NCI-H1417 treated with DMSO at 0.1 percent for 48 hours (cell line): ENCODE results near the gene LARP1.
"Not testable (repeated sequence)": the region's sequence is repeated elsewhere in the genome, so short reads cannot be mapped to it uniquely, and the experiment has no call there.

Source experiments
- DNase-seq: peaks from one replicate; lab custom pipeline; 2025; lab: John Stamatoyannopoulos, UW

LARP1 gene

DNA sequence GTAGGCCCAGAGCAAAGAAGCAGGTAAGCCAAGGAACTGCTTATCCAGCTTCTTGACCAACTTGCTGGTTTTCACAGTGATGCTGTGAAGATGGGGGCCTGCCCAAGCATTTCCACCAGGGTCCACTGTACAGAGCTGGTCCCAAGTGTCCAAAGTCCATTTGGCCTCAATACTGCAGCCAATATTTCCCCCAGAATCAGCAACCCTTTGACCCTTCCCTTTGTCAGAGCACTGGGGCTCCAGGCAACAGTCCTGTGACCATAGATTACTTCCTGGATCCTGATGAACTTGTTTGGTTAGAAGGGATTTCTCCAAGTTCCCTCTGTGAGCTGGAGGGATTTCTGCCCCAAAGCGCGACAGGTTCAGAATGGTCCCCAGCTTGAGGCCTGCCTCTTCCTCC, 68.9 kb downstream of the LARP1 start:
- DNase-seq: no peak

DNA sequence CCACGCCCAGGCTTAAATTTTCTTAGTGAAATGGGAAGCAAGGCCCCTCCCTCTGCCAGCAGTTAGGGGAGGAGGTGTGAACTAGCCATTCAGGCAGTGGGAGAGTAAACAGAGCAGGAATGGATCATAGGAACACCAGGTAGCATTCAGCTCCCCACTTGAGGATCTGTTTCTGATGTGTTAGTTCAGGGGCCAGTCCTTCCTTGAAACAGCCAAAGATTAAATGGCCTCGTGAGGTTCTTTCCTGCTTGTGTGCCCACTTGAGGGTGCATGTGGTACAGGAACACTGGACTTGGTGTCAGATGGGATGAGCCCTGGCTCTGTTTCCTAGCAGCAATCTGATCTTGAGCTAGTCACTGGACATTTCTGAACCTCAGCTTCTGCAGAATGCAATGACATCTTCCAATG, 74.0 kb downstream of the LARP1 start:
- DNase-seq: no peak

DNA sequence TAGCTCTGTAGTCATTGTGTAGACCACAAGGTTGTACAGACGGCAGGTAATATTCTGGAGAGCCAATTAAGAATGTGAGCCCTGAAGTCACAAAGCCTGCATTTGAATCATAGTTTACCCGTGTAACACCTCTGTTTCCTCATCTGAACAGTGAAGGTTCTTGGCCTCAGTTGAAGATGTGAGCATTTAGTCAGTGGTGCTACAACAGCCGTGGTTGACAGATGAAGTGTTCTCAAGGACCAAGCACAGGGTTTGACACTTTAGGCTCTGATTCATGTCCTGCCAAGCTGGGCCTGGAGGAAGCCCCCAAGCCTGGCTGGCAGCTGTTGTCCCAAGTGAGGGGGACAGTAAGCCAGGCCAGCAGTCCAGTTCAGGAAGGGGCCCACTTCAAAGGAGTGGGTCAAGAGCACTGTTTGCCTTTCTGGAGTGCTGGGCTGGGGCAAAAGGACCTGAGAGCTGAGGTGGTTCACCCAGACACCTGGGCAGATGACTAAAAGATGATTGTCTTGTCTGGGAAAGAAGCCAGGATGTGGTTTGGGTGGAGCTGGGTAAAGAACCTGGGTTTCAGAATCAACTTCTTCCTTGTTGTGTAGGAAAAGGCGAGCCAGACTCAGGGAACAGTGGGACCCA, 74.5 kb downstream of the LARP1 start:
- no peak for DNase-seq

DNA sequence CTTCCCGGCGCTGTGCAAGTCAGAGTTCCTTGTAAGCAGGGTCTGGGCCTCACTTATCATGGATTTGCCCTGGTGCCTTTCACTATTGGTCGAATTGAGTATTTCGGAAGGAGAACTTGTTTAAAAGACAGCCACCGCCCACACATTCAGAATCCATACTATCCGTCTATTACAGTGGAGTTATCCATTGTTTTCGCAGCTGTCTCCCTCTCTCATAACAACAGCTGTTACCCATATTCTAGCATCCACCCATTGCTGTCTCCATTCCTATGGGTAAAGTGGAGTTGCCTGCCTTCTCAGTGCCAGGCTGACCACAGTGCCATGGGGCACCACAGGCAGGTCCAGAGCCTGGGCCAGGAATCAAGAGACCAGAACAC, 75.0 kb downstream of the LARP1 start:
- no peak for DNase-seq

DNA sequence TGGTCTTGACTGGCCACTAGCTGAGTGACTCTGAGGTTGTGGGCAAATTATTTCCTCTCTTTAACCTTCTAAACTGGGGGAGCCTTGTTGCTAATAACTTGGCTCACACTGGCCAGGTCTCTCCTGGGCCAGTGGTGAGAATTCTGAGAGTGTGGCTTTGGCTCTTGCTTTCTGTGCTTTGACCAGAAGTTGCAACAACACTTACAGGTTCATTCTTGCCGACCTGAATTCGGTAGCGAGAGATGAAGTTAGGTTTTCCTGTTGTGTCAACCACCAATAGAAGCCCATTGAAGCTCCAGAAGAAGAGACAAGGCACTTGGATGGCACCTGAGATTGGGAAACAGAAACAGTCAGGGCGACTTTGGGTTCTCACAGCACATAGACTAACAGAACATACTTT, 75.4 kb downstream of the LARP1 start:
- no peak for DNase-seq

DNA sequence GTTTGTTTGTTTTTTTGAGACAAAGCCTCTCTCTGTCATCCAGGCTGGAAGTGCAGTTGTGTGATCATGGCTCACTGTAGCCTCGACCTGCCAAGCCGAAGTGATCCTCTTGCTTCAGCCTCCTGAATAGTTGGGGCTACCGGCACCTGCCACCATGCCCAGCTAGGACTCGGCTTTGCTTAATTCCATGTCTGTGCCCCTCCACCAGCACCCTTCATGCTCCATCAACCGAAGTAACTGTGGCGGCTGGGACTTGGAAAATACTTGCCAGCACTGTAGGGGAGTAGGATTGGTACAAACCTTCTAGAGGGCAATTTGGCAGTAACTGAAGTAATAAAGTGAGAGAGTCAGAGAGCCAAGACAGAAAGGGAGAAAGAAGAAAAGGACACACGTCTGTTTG, 76.3 kb downstream of the LARP1 start:
- DNase-seq: no peak

DNA sequence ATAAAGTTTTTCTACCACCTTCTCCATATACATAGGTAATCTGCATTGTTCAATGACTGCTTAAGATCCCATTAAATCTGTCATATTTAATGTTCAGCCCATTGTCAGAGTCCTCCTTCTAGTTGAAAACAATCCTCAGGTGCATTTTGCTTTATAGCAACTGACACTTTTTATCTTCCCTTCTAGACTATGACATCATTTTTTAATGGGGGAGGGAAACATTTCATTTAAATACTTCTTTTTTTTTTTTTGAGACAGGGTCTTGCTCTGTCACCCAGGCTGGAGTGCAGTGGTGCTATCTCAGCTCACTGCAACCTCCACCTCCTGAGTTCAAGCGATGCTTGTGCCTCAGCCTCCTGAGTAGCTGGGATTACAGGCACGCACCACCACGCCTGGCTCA, 77.6 kb downstream of the LARP1 start:
- DNase-seq: not testable (repeated sequence)

DNA sequence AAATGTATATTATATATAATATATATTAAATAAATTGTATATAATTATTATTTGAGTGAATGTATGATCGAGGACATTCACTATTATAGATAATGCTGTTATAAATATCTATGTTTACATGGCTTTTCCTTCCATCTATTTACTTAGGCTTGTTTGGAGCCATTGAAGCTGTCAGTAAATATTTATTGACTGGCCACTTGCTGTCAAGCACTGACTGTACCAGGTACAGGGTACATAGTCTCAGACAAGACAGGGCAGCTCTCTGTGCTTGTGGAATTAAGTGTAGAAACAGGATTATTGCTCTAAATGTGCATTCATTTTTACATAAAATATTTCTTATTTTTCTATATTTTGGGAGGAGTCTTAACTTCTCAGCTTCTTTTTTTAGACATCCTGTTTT, 78.9 kb downstream of the LARP1 start:
- no peak for DNase-seq

DNA sequence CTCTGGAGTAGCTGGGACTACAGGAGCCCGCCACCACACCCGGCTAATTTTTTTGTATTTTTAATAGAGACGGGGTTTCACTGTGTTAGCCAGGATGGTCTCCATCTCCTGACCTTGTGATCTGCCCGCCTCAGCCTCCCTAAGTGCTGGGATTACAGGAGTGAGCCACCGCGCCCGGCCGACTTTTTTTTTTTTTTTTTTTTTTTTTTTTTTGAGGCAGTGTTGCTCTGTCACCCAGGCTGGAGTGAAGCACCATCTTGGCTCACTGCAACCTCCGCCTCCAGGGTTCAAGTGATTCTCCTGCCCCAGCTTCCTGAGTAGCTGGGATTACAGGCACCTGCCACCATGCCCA, 80.5 kb downstream of the LARP1 start:
- DNase-seq: not testable (repeated sequence)

DNA sequence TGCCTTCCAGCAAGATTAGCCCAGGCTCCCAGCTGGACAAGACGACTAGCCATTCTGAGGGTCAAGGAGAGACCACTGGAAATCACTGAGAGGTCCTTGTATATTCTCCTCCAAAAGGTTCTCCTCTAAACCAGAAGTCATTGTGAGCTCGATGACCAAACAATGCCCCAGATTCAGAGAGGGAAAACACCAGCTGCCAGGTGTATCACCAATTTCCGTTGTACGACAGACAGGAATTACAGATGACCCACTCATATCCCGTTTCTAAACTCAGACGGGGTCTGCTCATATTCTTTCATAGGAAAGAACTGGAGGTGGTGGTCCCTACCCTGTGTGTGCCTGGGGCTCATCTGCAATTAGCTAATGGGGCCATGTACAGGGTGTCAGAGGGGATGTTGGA, 81.0 kb downstream of the LARP1 start:
- DNase-seq: no peak

DNA sequence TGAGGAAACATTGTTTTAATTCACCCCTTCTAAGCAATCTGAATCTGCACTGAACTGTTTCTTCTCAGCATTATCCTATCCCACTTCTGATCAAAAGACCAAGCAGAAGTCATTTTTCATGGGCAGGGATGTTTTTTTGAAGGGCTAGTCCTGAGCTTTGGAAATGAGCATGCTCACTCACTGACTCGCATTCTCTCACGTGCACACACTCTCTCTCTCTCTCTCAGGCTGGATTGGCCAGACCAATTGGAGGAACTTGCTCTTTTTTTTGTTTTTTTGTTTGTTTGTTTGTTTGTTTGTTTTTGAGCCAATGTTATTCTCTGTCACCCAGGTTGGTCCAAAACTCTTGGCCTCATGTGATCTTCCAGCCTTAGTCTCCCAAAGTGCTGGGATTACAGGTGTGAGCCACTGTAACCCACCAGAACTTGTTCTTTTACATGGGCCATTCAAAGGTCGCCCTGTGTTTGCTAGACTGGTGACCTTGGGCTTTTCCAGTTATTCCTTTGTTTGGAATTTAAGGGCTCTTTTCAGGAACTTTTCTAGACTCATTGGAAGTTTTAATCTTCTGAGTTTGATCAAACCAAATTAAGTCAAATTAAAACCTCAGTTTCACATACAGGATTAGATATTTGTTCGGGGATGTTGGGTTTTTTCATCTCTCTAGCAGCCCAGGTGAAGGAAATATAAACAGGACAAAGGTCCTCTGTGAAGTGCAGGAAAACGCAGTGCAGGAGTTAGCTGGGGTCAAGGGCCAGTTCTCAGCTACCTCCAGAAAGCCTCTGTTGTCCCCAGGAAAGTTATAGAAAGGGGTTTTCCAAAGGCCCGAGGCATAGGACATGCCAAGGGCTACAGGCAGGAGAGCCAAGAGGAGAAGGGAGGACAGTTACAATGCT, 82.1 kb downstream of the LARP1 start:
- no peak for DNase-seq

DNA sequence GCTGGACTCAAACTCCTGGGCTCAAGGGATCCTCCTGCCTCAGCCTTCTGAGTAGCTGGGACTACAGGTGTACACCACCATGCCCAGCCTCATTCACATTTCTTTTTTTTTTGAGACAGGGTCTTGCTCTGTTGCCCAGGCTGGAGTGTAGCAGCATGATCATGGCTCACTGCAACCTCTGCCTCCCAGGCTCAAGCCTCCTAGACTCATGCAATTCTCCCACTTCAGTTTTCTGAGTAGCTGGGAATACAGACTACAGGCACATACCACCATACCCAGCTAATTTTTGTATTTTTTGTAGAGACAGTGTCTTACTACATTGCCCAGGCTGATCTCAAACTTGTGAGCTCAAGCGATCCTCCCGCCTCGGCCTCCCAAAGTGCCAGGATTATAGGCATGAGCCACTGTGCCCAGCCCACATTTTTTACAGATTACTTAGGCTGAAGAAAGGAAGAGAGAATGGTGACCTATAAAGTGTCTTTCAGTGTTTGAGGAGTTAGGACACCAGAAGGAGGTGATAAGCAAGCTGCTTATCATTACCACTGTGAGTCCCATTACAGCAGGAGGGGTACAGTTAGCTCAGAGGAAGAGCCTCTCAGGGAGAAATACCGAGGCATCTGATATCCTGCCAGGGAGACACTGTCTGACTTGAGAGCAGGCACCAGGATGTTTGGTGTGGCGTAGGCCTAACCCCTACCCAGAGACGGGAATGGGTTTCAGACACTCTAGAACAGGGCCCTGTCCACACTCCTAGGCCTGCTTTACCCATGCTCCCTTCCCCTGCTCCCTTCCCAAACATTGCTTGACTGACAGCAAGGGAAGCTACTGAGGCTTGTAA, 85.5 kb downstream of the LARP1 start:
- DNase-seq: no peak

DNA sequence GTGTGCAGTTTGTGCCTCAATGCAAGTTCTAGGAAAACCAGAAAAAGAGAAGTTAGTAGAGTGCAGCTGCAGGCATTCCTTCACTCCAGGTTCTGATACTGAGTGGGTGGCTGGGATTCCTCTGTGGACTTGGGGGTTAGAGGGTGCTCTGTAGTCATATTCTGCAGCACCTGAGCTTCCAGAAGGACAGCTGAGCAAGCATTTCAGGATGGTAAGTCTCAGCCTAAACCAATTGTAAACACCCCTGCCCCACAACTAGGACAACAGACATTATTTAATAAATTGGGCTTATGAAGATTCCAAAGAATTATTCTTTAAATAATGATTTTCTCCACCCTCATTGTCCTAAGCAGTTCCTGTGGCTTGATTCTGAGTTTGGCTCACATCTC, 86.1 kb downstream of the LARP1 start:
- no peak for DNase-seq

DNA sequence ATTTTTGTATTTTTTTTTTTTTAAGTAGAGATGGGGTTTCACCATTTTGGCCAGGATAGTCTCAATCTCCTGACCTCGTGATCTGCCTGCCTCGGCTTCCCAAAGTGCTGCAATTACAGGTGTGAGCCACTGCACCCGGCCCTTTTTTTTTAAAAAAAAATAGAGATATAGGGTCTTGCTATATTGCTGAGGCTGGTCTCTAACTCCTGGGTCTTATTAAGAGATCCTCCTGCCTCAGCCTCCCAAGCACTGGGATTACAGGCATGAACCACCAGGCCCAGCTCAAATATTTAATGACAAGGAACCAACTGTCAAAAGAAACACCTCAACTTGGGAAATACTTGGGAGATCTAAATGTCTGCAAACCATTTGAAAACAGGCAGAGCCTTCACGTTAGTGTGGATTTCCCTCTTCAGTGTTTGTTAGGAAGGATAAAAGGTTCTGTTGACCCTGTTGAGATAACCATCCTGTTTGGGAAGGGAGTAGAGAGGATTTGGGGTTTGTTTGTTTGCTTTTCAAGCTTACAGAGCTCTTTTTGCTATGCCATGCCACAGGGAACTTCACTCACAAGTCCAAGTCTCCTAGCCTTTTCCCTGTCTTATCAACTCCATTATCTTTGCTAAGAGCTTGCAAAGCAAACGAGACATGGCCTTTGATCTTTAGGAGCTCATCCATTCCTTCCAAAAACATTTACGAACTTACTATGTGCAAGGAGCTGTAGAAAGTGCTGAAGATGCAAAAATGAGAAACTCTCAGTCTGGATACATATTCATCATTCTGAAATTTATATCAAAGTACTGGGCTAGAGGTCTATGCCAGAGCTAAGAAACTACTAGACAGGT, 87.7 kb downstream of the LARP1 start:
- no peak for DNase-seq

DNA sequence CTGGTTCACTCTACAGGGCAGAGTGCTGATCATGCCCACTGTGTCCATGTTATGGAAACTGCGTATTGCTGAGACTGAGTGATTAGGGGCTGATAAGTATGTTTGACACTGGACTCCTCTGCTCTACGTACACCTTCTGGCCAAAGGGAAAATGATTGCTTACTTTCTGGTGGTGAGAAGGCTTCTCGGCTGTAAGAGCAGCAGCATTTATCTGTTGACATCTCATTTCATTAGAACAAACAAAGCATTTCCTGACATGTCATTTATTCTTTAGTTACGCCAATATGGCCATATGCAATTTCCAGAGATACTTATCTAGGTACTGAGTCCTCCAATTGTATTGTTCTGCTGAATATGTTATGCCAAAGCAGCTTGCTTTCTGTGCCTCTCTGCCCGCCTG, 89.6 kb downstream of the LARP1 start:
- no peak for DNase-seq

DNA sequence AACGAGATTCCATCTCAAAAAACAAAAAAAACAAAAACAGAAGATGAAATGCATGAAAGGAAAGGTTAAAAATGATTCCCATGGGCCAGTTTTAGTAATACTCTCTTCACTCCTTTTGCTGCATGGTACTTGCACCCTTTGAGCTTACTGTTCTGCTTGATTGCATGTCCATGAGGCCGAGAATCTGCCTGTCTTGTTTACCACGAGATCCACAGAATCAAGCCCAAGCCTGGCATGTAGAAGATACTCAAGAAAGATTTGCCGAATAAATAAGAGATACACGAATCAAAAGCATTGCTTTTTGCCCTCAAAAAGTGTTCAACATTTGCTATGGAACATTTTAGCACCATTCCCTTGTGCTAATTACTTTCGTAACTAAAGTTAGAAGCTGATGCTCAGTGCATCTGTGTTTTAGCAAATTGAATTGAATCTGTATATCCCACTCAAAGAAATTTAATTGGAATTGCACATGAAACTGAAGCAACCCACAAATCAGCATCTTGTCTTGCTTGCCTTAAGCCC, 94.1 kb downstream of the LARP1 start:
- DNase-seq: no peak

DNA sequence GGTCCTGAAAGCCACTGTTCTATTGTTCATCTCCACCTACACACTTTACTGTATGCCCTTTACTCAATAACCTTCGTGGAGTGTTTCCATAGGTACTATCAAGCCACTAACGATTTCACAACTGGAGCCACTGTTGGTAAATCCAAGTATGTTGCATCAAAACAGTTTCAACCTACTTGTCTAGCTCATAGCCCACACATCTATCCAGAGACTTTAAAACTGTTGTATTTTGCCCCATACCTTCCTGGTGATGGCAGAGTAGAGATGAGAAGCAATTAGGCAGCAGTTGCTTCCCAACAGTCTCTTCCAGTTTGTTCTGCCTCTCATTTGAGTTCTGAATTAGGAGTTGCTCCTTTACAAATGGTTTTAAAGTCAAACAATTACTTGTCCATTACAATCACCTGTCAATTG, 94.6 kb downstream of the LARP1 start:
- DNase-seq: no peak

DNA sequence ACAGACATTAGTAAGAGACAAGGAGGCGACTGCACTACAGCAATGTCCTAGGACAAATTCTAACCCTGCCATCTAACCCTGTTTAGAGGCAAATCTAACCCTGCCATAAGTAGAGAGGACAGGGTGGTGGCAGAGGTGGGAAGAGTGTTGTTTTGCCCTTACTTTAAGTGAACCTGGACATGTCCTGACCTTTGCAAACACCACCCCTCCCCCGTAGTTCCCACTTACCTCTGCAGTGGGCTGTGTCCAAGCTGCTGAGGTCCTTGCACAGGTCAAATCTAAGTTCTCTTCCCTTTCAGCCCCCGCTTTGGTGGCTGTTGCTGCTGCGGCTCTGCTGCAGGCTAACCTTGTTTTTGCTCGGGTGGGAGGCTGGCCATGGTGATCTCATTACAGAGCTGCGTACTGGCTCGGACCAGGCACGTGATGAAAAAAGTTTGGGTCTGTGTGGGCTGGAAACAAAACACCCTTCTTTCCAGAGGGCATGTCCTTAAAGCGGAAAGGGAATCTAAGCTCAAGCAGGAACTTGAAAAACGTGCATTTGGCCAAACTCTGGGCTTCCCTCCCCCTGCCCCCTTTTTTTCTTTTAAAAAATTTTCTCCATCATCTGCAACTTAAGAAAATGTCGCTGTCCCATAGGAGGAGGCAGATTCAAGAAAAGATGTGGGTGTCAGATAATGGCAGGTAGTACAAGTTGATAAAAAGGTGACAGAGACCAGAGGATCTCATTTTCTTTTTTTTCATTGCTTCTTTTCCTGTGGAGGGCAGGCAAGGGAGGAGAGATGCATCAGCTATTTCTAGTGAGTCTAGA, 95.3 kb downstream of the LARP1 start, which contains the start of gene FAXDC2:
FAXDC2 (minus strand) TSS at position 349 of the 808 bp plus-strand sequence. CDS start 12,425 bp downstream, outside the sequence.
- no peak for DNase-seq

DNA sequence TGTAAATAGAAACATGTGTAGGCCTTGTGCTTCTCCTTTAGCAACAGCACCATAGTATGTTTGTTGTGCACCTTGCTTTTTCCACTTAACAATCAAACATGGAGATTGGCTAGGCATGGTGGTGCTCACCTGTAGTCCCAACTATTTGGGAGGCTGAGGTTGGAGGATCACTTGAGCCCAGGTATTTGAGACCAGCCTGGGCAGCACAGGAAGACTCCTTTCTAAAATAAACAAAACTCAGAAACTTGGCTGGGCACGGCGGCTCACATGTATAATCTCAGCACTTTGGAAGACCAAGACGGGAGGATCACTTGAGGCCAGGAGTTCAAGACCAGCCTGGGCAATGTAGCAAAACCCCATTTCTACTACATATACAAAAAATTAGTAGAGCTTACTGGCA, 96.2 kb downstream of the LARP1 start:
- DNase-seq: no peak

DNA sequence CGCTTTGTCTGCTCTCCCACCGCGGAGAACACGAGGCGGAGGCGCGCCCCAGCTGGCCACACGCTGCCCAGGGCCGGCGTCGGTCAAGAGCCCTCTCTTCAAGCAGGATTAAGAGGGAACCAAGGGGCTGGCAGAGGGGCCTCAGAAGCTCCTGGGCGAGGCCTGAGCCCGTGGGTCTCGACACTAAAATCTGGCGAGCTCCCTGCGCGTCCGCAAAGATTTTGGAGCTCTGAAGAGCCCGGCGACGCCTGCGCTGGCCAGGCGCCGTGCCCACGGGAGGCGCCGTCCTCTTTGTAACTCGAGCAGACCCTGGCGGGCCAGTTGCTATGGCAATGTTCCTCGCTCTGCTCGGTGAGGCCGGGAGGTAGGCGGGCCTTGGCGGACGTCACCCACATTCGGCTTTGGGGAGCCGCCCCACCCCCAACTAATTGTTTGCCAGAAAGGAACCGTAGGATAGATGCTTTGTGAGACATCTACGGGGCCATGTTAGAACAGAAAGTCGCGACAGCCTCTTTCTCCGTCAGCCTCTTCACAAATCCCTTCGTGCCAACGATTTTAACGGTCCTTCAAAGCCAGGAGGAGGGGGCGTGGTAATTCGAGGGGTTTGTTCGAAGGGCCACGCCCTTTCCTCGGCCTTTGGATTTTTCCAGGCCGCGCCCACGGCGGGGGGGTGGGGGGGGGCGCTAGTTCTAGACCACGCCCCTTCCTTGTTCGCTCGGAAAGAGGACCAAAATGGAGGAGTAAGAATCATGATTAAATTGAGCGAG, 102.5 kb downstream of the LARP1 start:
- no peak for DNase-seq
